Peyer's patch (tissue), 4 donors: Measurements from ENCODE around the gene EFNA5. TPM values are rescaled to one million over a fixed set of nuclear protein-coding genes. Genes with fewer than 3 reads are reported as not detected.

ENCODE experiments used
- DNase-seq, 3 donors: peaks; one replicate each; pipeline ENCODE4 v3.0.0-alpha.2; 2017 to 2019
- H3K27ac ChIP-seq, 4 donors: fragments of 200-600 bp; sonication (generic); one replicate each; pipeline ENCODE4 v1.5.1; 2016 to 2019
- H3K27me3 ChIP-seq, 2 donors: fragments of 200-600 bp; sonication (generic); one replicate each; pipeline ENCODE4 v1.5.1; 2019
- H3K36me3 ChIP-seq, 3 donors: fragments of 200-600 bp; sonication (generic); one replicate each; pipeline ENCODE4 v1.5.1; 2016 to 2019
- H3K4me1 ChIP-seq, 4 donors: fragments of 200-600 bp; sonication (generic); one replicate each; pipeline ENCODE4 v1.5.1; 2016 to 2019
- H3K4me3 ChIP-seq, 4 donors: fragments of 200-600 bp; sonication (generic); 1 replicate in 3 of 4; 2 replicates in 1 of 4; pipeline ENCODE4 v1.5.1; 2016 to 2019; ENCODE audit warnings: mild to moderate bottlenecking in 1 of 4
- H3K9me3 ChIP-seq, 4 donors: fragments of 200-600 bp; sonication (generic); one replicate each; pipeline ENCODE4 v1.5.1; 2016 to 2019; ENCODE audit warnings: mild to moderate bottlenecking in 1 of 4
- CTCF ChIP-seq, 6 experiments: fragments of 450-650 bp in 4 of 6; fragments of 200-600 bp in 2 of 6; sonication (generic) in 1 of 6; IDR thresholded peaks; one replicate each; pipeline ENCODE4 v1.5.1; 2017 to 2019; ENCODE audit warnings: antibody characterized with exemption in 6 of 6, mild to moderate bottlenecking in 3 of 6, moderate library complexity in 1 of 6
- POLR2A ChIP-seq, 2 donors: fragments of 450-650 bp; IDR thresholded peaks; one replicate each; pipeline ENCODE4 v1.5.1; 2017; ENCODE audit warnings: antibody characterized with exemption in 2 of 2, mild to moderate bottlenecking in 2 of 2, moderate library complexity in 2 of 2
- total RNA-seq, 4 donors: library from RNA; depleted of rRNA; stranded (reverse); fragments of >200 nt; gene quantifications; one replicate each; pipeline ENCODE4 v1.1.0, GENCODE V29; 2016

Gene EFNA5
- total RNA-seq, 4 donors from 2014 or later = 1.1 to 27.5 (median 1.1) TPM; not detected in 1

DNA sequence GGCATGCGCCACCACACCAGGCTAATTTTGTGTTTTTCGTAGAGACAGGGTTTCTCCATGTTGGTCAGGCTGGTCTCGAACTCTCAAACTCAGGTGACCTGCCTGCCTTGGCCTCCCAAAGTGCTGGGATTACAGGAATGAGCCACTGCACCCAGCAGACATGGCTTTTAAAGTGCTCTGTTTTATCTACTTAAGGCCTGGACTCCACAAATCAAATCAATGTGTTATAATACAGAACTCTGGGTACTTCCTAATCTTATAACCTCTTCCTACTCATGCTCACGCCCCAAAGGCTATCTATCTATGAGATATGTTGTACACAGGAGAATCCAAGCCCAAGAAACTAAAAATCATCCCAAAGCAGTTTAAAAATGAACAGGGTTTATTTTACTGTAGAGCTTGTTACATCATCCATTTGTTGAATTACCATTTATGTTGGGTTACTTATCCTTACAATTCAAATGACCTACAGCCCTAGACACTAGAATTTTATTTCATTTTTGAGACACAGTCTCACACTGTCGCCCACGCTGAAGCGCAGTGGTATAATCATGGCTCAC, 155.1 kb downstream of the EFNA5 start:
- Histone ChIP-seq H3K36me3 (no peaks in the 10 kb centered on the region), H3K4me1 (no peaks in the 10 kb centered on the region), H3K9me3 (no peaks in the 10 kb centered on the region), H3K27me3 (no peaks in the 10 kb centered on the region), H3K27ac (no peak overlapping the region), H3K4me3 (no peak overlapping the region)
- TF ChIP-seq POLR2A (IDR thresholded peaks at IDR 0.05) = no peak
- no peak for TF ChIP-seq CTCF (IDR thresholded peaks at IDR 0.05)
- no peak for DNase-seq

GRCh38 chr5:107514305-107514704, 156.4 kb downstream of the EFNA5 start:
- no peak for TF ChIP-seq CTCF (IDR thresholded peaks at IDR 0.05)
- no peak for TF ChIP-seq POLR2A (IDR thresholded peaks at IDR 0.05)
- Histone ChIP-seq H3K4me1 (no peaks in the 10 kb centered on the region), H3K27me3 (no peaks in the 10 kb centered on the region), H3K4me3 (no peak overlapping the region), H3K9me3 (no peaks in the 10 kb centered on the region), H3K36me3 (no peaks in the 10 kb centered on the region), H3K27ac (no peak overlapping the region)
- no peak for DNase-seq

DNA sequence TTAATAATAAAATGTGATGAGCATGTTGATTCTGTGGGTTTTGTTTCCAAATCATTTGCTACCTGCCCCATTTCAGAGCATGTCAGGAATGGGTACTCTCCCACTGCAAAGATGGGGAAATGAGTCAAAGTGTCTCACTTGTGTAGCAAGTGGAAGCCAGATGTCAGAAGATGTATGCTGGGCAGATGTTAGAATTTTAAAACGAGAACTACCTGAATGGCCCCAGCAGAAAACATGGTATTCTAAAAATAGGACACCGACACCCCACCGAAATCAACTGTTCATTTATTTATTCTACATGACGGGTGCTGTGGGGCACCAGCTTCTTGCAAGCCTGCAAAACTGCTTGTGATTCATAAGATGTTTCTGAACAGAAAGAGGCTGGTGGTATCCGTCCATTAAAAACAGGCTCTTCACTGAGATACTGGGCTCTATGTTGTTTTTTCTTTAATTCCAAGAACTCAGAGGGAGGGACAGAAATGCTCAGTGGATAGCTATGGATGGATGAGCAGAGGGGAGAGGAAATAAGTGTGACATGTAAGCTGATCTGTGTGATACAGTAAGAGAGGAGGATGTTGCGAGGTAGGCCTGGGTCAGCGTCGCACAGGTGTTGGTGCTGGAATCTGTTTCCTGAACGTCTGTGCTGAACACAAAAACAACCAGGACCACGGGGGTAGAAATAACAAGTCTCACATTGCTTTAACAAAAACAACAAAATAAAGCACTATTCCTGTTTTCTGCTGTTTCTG, 157.2 kb downstream of the EFNA5 start:
- H3K27me3 ChIP-seq = no peaks in the 10 kb centered on the region
- H3K27ac ChIP-seq = no peak overlapping the region
- no peak overlapping the region for H3K4me3 ChIP-seq
- H3K9me3 ChIP-seq = no peaks in the 10 kb centered on the region
- H3K4me1 ChIP-seq = no peaks in the 10 kb centered on the region
- H3K36me3 ChIP-seq = no peaks in the 10 kb centered on the region
- DNase-seq = no peak
- TF ChIP-seq POLR2A (IDR thresholded peaks at IDR 0.05) (no peak), CTCF (IDR thresholded peaks at IDR 0.05) (no peak)

DNA sequence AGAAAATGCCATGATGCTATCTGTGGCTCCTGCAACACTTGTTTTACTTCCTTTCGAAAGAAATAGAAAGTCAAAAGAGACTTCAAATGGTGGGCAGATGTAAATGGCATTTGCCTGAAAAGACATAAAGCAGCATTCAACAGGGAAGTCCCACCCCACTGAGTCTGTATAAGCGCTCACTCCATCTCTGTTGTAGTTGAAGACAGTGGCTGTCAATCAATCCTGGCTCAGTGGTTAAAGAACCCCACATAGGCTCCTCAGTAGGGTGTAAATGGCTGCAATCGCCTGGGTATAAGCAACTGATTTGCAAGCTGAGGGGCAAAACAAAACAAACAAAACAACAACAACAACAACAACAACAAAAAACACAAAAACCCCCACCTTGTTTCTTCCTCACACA, 158.7 kb downstream of the EFNA5 start:
- Histone ChIP-seq H3K4me1 (no peaks in the 10 kb centered on the region), H3K9me3 (no peaks in the 10 kb centered on the region), H3K27ac (no peak overlapping the region), H3K4me3 (no peak overlapping the region), H3K36me3 (no peaks in the 10 kb centered on the region), H3K27me3 (no peaks in the 10 kb centered on the region)
- TF ChIP-seq CTCF (IDR thresholded peaks at IDR 0.05) (no peak), POLR2A (IDR thresholded peaks at IDR 0.05) (no peak)
- DNase-seq = no peak

DNA sequence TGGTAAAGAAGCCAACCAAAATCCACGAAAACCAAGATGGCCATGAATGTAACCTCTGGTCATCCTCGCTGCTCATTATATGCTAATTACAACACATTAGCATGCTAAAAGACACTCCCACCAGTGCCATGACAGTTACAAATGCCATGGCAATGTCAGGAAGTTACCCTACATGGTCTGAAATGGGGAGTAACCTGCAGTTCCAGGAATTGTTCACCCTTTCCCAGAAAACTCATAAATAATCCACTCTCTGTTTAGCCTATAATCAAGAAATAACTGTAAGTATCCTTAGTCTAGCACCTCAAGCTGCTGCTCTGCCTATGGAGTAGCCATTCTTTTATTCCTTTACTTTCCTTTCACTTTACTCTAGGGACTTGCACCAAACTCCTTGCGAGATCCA, 160.6 kb downstream of the EFNA5 start:
- DNase-seq = no peak
- Histone ChIP-seq H3K27ac (no peak overlapping the region), H3K27me3 (no peaks in the 10 kb centered on the region), H3K4me3 (no peak overlapping the region), H3K9me3 (no peaks in the 10 kb centered on the region), H3K4me1 (peaks cover 0 to 4% (median 0%) of the 10 kb centered on the region in 4 donors), H3K36me3 (no peaks in the 10 kb centered on the region)
- no peak for TF ChIP-seq POLR2A (IDR thresholded peaks at IDR 0.05)
- no peak for TF ChIP-seq CTCF (IDR thresholded peaks at IDR 0.05)
